T-helper 22 cell (primary cell): ENCODE results near the gene PMS2.
"Not testable (repeated sequence)": the region's sequence is repeated elsewhere in the genome, so short reads cannot be mapped to it uniquely, and the experiment has no call there.

Experiments used
- DNase-seq: peaks from one replicate; pipeline ENCODE4 v3.0.0-alpha.2; 2020; ENCODE audit warnings: low read depth

PMS2 gene

DNA sequence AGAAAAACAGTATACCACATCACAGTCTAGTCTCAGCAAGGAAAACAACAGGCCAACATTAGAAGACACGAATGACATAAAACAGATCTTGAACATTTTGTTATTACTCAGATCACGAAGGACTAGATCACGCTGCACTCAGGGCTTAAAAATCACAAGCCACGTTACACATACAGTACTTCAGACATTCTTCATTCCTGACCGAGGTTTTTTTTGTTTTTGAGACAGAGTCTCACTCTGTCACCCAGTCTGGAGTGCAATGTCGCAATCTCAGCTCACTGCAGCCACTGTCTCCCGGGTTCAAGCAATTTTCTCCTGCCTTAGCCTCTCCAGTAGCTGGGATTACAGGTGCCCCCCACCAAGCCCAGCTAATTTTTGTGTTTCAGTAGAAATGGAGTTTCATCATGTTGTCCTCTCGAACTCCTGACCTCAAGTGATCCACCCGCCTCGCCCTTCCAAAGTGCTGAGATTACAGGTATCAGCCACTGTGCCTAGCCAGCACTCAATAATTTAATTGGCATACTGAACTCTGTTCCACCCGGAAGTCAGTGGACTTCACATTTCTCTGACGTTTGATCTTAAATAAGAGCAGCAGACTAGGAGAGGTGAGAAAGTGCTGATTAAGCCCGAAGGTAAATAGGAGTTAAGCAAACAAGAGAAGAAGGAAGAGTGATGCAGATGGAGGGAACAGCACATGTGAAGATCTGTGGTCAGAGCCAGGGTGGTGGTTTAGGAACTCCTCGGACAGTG is 3.7 kb upstream of the PMS2 start:
- no peak for DNase-seq

DNA sequence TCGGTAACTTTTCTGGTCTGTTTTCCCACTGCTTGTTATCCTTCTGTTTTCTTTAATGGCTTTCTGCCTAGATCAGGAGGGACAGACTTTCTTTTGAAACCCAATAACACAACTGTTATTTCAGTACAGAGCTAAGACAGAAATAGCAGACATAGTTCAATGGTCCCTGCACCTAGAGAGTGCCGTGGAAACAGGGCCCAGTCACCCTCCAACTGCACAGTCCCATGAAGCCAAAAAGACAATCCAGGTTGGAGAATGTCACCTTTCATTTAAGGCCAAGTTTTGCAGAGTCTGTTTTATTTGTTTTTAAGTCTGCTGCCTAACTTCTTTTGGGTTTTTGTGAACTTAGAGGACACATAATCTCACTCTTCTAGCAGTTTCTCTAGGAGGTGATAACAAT is 2.7 kb upstream of the PMS2 start:
- DNase-seq, result no peak

DNA sequence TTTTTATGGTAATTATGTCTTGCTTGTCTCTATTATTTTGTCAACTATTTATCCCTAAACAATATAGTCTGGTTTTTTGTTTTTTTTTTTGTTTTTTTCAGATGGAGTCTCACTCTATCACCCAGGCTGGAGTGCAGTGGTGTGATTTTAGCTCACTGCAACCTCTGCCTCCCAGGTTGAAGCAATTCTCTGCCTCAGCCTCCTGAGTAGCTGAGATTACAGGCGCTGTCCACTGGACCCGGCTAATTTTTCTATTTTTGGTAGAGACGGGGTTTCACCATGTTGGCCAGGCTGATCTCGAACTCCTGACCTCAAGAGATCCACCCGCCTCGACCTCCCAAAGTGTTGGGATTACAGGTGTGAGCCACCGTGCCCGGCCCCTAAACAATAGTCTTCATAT is 1.5 kb upstream of the PMS2 start:
- DNase-seq, result not testable (repeated sequence)

DNA sequence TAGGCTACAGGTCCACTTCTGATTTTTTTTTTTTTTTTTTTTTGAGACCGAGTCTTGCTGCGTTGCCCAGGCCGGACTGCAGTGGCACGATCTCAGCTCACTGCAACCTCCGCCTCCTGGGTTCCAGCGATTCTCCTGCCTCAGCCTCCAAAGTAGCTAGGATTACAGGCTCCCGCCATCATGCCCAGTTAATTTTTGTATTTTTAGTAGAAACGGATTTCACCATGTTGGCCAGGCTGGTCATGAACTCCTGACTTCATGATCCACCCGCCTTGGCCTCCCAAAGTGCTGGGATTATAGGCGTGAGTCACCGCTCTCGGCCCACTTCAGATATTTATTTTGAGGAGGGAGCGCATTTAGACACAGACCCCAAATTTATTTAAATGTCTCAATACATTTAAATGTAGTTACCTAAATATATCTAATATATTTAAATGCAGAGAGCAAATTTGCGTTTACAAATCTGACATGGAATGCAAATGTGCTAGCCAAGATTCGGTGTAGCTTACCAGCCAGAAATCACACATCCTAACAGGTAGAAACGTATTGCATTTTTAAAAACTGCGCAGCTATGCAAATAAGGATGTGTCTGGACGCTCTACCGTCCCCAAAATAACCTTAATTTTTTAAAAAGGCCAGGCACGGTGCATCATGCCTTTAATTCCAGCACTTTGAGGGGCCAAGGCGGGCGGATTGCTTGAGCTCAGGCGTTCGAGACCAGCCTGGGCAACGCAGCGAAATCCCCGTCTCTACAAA is 836 bp downstream of the PMS2 start:
- DNase-seq, result not testable (repeated sequence)

DNA sequence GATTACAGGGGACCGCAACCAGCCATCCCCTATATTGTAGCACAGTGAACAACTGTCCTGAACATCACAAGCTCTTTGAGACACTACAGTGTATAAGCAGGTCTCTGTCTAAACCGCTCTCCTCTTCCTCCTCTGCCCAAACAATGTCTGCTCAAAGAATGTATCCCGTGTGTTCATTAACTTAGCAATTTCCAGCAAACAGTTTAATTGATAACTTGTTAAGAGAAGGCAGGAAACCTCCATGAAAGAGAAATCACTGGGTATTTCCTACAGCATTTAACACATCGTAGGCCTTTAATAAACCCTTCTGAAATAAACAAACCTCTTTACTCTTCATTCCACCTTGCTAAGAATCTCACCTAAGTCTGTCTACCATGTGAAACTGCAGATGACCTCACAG is 1.5 kb downstream of the PMS2 start:
- DNase-seq, result no peak

DNA sequence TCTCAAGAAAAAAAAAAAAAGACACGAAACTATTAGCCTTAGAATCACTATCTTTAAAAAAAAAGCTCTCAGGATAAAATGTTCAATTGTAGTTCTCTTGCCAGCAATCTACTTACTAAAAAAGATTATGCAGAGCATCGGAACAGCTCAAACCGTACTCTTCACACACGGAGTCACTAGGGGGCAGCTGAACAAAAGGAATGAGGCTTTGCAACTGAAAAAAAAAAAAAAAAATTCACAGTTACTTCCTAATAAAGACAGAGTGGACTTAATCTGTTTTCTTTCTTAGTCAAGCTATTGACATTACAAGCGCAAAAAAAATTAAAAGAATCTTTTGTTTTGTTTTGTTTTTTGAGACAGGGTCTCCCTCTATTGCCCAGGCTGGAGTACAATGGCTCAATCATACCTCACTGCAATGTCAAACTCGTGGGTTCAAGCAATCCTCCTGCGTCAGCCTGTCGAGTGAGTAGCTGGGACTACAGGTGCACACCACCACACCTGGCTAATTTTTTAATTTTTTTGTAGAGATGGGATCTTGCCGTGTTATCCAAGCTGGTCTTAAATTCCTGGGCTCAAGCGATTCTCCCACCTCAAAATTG is 11.5 kb downstream of the PMS2 start:
- DNase-seq, result no peak

DNA sequence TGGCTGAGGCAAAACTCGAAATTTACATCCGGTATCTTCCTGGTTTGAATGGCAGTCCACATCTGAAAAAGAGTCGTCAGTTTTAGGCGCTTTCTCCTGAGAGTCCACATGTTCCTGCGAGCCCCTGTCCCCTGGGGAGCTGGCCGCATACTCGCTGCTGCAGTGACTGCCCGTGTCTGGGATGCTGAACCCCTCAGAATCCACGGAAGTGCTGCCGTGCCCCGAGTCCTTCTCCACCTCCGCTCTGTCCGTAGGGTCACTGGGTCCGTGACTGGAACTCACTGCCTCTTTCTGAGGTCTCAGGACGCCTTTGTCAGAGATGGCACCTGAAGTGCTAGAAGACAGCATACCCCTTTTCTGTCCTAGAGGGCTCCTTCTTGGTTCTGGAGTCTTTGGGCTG is 21.8 kb downstream of the PMS2 start:
- DNase-seq, result not testable (repeated sequence)

DNA sequence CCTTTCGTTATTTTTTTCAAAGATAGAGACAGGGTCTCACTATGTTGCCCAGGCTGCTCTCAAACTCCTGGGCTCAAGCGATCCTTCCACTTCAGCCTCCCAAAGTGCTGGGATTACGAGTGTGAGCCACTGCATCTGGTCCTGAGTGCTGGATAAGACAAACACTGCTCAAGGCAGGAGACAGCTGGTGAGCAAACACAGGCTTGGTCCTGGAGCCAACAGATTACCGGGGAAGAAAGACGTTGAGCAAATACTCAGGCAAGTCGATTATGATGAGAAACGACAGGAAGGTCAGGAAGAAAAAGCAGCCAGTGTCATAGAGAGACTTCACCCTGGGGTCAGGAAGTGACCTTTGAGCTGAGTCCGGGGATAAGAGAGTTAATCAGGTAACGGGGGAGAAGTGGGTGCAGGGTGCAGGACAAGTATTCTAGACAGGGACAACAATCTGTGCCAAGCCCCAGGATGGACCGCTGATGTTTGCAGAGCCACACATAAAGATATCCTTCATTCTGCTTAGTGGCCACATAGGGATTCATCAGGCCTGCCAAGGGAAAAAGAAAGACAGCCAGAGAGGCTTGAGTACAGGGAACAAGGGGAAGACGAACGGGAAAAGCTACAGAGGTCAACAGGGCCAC is 29.1 kb downstream of the PMS2 start:
- DNase-seq, result not testable (repeated sequence)

DNA sequence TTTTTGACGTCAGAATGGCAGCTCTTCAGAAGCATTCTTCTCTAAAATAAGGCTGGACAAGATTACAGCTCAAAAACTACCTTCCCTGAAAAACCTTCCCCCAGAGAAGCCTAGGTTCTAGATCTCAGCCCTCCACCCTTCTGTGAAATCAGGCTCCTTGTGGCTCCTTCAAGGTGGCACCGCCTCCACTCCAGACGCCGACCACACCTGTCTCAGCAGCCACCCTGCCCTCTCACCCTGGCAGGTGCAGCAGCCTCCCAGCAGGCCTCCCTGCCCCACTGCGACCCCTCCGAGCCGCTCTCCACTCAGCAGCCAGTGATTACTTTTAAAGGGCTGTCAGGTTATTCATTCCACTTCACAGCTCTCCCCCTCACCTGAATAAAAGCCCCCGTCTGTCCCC is 35.3 kb downstream of the PMS2 start:
- DNase-seq, result not testable (repeated sequence)

DNA sequence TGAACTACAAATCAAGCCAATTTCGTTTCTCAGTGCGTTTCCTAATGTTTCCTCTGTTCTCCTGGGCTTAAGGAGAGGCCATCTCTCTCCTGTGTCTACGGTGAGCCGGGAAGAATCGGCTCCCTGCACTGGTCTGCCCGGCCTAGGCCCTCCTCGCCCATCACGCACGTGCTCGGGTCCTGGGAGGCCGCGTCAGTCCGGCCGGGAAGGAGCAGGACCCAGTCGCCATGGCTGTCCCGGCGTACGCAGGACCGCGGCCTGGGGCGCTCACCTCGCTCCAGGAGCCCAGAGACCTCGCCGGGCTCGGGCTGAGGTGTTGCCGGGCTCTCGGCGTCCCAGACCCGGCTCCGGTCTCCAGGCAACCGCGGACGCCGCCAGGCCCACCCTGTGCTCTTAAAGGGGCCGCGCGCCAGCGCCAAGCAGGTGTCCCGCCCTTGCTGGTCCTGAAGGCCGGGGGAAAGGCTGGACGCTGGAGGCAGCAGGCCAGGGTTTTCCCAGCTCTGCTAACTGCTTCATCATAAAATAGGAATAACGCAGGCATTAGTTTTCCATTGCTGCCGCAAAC is 38.4 kb downstream of the PMS2 start, which contains the start of gene RSPH10B:
Gene RSPH10B, minus strand, starts transcription at position 343 of the 565 bp plus-strand sequence. CDS start 3,573 bp downstream, outside the sequence.
- not testable (repeated sequence) for DNase-seq

DNA sequence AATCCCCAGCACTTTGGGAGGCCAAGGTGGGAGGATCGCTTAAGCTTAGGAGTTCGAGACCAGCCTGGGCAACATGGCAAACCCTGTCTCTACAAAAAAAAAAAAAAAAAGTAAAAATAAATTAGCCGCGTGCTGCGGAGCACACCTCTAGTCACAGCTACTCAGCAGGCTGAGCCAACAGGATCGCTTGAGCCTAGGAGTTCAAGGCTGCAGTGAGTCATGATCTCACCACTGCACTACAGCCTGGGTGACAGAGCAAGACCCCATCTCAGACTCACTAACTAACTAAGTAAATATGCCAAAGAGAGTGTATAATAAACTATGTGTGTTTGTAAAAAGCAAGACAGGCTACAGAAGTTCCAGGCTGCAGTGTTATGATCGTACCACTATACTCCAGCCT is 45.0 kb downstream of the PMS2 start:
- not testable (repeated sequence) for DNase-seq

DNA sequence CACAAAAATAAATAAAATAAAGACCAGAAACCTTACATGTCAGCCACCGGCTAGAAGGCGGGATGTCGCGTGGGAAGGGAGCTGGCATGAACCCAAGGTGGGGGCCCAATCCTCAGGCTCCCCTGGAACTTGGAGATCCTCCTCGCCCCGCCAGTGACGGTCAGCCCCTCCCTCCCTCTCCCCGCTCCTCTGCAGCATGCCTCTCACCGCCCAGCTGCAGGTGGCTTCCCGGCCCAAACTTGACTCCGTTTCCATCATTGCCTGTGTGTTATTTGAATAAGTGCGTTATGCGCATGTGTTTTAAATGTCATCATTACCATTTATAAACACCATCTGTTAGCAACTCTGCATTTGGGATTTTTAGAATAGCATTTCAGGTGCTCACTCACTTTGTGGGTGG is 45.6 kb downstream of the PMS2 start:
- DNase-seq, result not testable (repeated sequence)

DNA sequence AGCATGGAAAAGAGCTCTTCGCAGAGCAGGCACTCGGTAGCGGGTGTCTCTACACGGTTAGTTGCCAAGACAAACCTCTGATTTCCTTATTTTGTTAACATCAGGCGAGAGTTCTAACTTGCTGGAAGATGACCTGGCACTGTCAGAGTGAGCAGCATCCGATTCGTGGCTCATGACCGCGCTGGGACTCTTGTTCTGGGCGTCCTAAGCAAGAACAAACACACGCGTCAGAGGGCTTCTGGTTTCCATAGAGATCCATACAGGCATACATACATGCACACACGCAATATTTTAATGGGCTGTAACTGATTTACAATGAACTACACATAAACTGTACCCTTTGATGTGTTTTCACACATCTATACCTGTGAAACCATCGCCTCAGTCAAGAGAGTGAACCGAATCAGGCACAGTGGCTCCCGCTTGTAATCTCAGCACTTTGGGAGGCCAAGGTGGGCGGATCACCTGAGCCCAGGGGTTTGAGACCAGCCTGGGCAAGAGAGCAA is 73.9 kb downstream of the PMS2 start:
- DNase-seq, result not testable (repeated sequence)

DNA sequence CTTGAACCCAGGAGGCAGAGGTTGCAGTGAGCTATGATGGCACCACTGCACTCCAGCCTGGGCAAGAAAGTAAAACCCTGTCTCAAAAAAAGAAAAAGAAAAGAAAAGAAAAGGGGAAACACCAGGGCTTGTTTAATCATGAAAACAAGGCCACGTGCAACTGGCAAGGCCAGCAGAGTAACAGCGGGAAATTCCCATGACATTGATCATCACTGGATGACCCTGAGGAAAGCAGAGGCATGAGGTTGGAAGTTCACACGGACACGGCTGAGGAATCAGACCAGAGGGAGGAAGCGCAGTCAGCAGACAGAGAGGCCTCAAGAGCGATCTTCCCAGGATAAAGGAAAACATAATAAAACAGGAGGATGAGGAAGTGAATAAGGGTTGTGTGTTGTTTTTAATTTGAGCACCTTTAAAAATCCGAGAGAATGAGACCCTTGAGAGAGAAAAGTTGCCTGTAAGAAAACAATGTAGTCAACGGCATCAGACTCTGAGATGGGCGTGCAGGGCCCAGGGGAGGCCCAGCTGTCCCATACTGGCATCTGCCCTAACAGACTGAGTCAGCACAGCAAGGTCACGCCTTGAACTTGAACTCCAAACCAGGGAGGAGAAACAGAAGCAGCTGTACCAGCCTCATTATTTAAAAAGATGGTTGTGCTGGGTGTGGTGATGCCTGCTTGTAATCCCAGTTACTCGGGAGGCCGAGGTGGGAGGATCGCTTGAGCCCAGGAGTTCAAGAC is 76.8 kb downstream of the PMS2 start:
- not testable (repeated sequence) for DNase-seq

DNA sequence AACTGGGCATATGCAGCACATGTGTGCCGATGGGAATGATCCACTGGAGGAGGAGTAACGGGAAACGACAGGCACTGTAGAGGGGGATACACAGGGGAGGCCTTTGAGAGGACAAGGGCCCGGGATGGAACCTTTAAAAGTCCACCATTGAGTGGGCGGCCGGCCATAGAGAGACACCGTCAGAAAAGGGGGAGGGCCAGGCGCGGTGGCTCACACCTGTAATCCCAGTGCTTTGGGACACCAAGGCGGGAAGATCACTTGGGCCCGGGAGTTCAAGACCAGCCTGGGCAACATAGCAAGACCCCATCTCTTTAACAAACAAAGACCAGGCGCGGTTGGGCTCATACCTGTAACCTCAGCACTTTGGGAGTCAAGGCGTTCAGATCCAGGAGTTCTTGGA is 77.6 kb downstream of the PMS2 start:
- DNase-seq, result not testable (repeated sequence)

DNA sequence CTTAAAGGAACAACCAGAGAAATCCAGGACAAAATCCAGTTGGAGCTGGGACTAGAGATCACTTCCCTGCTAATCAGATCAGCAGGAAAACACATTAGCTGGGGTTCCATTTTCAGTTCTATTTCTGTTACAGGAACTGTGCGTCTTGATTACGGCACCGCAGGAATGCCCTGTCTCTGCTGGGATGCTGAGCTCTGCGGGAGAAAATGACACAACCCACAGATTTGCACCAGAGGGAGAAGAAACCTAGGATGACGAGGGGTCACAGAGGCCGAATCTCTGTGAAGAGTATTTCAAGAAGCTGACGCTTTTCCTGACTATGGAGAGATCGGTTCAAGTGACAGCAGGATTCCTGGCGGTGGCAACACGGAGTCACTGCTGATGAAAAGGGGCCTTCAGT is 78.6 kb downstream of the PMS2 start:
- DNase-seq, result not testable (repeated sequence)

DNA sequence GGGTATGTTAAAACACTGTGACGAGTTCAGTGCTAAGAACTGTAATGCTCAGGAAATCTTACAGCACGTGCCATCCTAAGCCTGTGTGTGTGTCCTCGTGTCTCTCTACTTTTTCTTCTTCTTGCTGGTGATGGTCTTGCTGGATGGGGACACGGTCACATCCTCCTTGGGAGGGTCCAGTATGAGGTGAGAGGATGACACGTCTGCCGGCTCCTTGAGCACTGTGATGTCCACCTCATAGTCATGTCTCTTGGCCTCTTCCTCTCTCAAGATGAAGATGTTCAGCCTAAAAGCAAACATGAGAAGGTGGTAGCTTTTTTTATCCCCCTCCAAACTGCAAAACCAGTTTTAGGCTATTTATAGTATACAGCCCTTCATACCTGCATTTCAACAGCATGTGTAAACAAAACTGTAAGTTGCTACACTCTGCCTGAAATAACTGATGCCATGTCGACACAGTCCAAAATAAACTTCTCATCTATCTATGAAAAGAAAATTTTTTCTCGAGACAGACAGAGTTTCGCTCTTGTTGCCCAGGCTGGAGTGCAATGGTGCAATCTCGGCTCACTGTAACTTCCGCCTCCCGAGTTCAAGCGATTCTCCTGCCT is 82.5 kb downstream of the PMS2 start:
- not testable (repeated sequence) for DNase-seq

DNA sequence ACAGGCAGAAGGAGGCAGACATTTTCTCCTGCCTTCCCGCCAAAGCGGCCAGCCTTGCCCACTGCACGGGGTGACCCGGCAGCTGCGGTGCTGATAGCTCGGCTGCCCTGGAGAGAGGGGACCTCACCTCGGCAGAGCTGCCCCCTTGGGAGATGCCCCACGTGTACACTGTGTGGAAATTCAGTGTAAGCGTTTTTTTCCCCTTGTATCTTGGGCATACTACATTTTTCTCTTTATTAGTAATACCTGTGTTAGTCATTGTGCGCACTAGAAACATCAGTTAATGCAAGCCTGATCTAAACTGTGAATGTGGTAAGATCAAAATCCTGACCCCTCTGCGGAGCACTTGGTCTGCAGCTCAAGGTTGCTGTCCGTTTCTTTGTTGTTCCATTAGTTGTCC is 84.2 kb downstream of the PMS2 start:
- not testable (repeated sequence) for DNase-seq

DNA sequence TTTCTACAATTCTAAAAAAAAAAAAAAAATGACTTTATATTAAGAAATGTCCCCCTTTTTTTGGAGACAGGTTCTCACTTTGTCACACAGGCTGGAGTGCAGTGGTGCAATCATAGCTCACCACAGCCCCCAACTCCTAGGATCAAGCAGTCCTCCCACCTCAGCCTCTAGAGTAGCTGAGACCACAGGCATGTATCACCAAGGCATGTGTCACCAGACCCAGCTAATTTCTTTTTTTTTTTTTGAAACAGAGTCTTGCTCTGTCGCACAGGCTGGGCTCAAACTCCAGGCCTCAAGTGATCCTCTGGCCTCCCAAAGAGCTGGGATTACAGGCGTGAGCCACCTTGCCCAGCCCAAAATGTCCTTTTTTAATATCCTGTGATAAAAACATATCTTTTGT is 84.7 kb downstream of the PMS2 start:
- not testable (repeated sequence) for DNase-seq
